ENCODE measurements around the gene ICAM5.

The ICAM5 gene

DNA sequence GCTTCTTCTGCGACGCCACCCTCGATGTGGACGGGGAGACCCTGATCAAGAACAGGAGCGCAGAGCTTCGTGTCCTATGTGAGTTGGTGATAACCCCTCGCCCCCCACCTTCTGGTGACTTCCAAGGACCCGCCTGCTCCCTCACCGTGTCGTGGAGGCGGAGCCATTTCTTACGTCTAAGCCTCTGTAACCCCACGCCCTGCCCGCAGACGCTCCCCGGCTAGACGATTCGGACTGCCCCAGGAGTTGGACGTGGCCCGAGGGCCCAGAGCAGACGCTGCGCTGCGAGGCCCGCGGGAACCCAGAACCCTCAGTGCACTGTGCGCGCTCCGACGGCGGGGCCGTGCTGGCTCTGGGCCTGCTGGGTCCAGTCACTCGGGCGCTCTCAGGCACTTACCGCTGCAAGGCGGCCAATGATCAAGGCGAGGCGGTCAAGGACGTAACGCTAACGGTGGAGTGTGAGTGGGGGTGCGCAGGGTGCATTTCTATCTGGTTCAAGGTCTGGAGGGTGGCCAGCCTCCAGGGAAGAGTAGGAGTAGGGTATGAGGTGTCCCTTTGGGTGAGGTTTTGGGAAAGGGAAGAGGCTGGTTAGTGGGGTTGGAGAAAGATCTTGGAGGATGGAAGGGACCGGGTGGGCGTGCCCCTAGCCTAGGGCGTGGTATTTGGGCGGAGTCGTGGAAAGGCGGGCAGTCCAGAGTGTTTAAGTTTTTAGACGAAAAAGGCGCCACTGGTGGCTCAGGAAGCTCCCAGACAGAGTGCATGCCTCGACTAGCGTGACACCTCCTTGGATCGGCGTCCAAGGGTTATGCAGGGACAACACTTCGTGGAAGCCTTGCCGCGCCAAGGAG lies 3.3 kb downstream of the ICAM5 start:
- no peak for DNase-seq

DNA sequence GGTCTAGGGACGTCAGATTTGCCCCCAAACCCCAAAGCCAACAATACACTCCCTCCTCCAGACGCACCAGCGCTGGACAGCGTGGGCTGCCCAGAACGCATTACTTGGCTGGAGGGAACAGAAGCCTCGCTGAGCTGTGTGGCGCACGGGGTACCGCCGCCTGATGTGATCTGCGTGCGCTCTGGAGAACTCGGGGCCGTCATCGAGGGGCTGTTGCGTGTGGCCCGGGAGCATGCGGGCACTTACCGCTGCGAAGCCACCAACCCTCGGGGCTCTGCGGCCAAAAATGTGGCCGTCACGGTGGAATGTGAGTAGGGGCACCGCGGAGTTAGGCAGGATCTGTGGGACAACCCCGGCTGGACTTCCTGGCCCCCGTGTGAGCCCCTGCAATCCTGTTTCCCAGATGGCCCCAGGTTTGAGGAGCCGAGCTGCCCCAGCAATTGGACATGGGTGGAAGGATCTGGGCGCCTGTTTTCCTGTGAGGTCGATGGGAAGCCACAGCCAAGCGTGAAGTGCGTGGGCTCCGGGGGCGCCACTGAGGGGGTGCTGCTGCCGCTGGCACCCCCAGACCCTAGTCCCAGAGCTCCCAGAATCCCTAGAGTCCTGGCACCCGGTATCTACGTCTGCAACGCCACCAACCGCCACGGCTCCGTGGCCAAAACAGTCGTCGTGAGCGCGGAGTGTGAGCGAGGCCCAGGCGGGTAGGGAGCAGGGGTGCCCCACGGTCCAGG lies 4.0 kb downstream of the ICAM5 start:
- no peak for DNase-seq

DNA sequence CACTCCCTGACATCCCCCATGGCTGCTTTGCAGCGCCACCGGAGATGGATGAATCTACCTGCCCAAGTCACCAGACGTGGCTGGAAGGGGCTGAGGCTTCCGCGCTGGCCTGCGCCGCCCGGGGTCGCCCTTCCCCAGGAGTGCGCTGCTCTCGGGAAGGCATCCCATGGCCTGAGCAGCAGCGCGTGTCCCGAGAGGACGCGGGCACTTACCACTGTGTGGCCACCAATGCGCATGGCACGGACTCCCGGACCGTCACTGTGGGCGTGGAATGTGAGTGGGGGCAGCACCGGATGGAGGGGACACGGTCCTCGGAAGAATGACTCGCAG lies 4.6 kb downstream of the ICAM5 start:
- no peak for DNase-seq

- no peak for DNase-seq
Observed at GRCh38 chr19:10295305-10295846, 5.6 kb downstream of the ICAM5 start.

DNA sequence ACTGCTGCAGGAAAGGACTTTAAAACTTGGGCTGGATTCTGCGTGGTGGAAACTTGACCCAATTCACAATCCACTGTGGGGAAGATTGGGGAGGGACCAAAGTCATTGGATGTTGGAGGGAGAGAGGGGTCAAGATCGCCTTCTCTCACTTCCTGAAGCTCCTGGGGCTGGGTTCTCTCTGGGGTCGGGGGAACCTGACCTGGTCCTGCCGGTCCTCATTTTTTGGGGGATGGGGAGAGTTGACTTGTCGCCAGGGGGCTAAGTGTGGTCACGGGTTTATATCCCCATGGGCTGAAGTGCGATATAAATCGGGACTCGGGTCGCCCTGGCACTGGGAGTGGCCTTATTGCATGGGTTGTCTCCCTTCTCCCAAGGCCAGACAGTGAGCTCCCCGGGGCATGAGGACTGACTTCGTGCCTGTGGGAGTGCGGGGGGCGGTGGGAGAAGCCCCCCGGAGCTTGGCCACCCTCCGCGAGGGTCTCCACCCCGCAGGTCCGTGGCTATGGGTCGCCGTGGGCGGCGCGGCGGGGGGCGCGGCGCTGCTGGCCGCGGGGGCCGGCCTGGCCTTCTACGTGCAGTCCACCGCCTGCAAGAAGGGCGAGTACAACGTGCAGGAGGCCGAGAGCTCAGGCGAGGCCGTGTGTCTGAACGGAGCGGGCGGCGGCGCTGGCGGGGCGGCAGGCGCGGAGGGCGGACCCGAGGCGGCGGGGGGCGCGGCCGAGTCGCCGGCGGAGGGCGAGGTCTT lies 6.3 kb downstream of the ICAM5 start:
- DNase-seq, result no peak

GRCh38 chr19:10299545-10300458 lies 10.1 kb downstream of the ICAM5 start:
- no peak for DNase-seq

GRCh38 chr19:10305139-10305806 lies 15.5 kb downstream of the ICAM5 start:
- no peak for DNase-seq

DNA sequence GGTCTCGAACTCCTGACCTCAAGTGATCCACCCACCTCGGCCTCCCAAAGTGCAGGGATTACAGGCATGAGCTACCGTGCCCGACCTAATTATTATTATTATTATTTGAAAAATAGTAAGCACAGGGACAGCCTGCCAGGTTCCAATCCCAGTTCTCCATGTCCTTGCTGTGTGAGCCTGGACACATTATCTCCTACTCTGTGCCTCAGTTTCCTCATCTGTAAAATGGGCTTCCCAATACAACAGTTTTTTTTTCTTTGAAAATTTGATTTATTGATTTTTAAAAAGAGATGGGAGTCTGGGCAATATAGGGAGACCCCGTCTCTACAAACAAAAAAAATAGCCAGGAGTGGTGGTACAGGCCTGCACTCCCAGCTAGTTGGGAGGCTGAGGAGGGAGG lies 16.6 kb downstream of the ICAM5 start:
- no peak for DNase-seq

DNA sequence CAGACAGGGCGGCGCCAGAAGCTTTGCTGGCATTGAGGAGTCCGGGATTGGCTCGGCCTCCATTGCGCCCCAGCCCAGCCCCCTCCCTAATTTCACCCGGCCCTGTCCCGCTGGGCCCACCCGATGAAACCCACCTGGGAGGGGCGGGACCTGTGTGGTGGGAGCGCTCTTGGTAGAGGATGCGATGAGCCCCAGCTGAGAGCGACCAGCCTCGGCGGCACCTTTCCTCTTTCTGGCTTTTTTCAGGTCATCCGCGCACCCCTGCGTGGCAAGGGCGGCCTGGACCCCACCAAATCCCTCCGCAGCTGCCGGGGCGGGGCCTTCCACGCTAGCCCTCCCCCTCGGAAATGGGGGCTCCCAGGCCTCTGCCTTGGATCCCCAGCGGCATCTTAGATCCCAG lies 19.7 kb downstream of the ICAM5 start, which contains the start of gene ZGLP1:
ZGLP1 (minus strand) TSS at position 393 of the 400 bp plus-strand sequence.
- no peak for DNase-seq

- DNase-seq, result peak; percentile 91 to 93
Observed at GRCh38 chr19:10315335-10316214, 25.8 kb downstream of the ICAM5 start, which contains the start of gene FDX2. Gene FDX2, minus strand, starts transcription at chr19:10316015. Its CDS starts 19 bp downstream, at chr19:10315996.

GRCh38 chr19:10316229-10317044 lies 26.7 kb downstream of the ICAM5 start:
- no peak for DNase-seq

- no peak for DNase-seq
Observed at GRCh38 chr19:10317045-10317856, 27.5 kb downstream of the ICAM5 start.

DNA sequence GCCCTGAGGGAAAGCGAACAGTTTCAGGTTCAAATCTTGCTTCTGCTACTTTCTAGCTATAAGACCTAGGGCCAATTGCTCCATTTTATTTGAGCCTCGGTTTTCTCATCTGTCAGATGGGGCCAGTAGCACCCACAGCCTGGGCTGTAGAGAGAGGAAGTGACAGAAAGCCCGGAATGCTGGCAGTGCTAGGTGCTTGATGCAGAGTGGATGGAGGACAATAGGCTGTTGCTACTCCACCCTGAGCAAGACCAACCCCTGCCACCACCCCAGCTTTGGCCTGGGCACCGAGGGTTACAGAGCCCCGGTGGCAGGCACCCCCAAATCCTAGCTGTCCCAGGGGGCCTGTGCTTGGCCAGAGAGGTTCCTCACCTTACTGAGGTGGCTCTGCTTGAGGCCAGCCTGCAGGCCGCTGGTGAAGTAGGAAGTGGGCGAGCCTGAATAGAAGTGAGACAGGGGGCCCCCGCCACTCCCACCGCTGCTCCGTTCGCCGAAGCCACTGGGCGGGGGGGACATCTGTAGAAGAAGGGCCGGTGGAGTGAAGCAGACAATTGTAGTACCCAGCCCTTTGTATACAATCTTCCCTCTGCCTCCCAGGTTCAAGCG lies 28.2 kb downstream of the ICAM5 start:
- no peak for DNase-seq

DNA sequence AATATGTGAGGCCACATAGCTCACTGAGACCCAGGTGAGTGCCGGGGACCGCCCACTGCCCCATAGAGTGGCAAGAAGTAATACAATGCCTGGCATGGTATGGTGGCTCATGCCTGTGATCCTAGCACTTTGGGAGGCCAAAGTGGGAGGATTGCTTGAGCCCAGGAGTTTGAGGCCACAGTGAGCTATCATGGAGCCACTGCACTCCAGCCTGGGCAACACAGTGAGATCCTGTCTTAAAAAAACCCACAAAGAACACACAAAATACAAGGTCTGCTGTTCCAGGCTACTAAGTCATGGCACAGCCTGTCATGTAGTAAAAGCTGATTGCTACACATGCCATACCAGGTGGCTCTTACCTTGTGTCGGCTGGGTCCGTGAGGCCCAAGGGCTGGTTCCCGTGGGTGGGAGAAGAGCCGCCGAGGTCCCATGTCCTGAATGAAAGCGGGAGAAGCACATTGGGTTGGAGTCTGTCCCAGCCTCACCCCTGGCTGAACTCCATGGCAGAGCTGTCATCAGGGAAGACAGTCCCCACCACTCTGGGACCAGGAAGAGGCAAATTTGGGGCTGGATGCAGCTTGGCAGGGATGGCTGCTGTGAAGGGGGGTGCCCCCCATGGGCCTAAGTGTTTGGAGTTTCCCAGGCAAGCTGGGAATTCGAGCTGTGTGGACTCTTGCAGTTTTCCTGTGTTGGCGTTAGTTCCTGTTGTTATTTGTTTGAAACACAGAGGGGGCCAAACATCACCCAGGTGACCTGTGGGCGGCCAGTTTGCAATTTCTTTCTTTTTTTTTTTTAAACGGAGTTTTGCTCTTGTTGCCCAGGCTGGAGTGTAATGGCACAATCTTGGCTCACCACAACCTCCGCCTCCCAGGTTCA lies 29.3 kb downstream of the ICAM5 start:
- no peak for DNase-seq

DNA sequence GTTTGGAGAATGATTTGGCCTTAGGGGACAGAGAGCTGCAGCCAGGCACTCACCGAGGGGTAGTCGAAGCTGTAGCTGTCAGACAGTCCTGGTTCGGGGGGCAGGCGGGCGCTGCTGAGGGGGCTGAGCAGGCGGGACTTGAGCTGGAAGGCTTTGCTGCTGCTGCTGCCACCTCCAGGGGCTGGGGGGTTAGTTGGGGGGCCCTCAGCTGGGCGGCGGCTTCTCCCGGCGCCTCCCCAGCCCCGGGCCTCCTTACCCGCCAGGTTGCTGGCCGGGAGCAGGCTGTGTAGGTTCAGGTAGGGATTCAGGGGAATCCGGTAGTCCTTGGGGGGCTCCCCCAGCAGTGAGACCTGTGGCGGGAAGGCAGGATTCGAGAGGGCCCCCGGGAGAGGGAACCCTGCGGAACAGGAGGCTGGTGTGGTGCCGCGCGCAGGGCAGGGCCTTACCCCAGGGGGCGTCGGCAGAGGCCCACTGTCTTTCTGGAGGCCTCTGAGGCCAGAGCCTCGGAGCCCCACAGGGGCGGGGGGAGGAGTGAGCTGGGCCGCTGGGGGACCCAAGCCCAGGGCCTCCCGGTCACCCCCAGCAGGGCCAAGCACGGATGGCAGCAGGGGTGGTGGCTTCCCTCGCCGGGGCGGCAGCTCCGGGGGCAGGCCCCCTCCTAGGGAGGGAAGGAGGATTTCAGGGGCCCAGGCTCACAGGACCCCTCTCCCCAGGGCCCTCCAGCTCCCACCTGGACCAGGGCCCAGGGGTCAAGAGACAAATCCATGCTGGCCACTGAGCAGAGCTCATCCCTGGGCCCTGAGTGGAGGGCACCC lies 31.1 kb downstream of the ICAM5 start:
- DNase-seq, result no peak

GRCh38 chr19:10321417-10321797 lies 31.7 kb downstream of the ICAM5 start:
- no peak for DNase-seq

Data from NCI-H2081 (cell line).